CD1c-positive myeloid dendritic cell (primary cell): Measurements from ENCODE around the gene RAI1.

Experiments used
- DNase-seq: peaks from one replicate; pipeline ENCODE4 v3.0.0-alpha.2; 2016; ENCODE audit errors: extremely low spot score

The RAI1 gene

GRCh38 chr17:17730250-17730935, 49.1 kb downstream of the RAI1 start:
- DNase-seq: no peak

GRCh38 chr17:17732444-17732843, 51.2 kb downstream of the RAI1 start:
- DNase-seq: no peak

GRCh38 chr17:17732892-17733670, 51.8 kb downstream of the RAI1 start:
- DNase-seq: no peak

- no peak for DNase-seq
Observed at GRCh38 chr17:17736205-17737183, 55.2 kb downstream of the RAI1 start.

GRCh38 chr17:17737961-17738894, 57.0 kb downstream of the RAI1 start:
- DNase-seq: no peak

- no peak for DNase-seq
Observed at GRCh38 chr17:17738901-17739300, 57.6 kb downstream of the RAI1 start.

GRCh38 chr17:17739388-17740066, 58.3 kb downstream of the RAI1 start:
- no peak for DNase-seq

- no peak for DNase-seq
Observed at GRCh38 chr17:17740615-17741348, 59.5 kb downstream of the RAI1 start.

GRCh38 chr17:17741349-17742023, 60.2 kb downstream of the RAI1 start:
- no peak for DNase-seq

GRCh38 chr17:17742133-17742621, 60.9 kb downstream of the RAI1 start:
- no peak for DNase-seq

- DNase-seq: no peak
Observed at GRCh38 chr17:17742688-17743390, 61.6 kb downstream of the RAI1 start.

- DNase-seq: no peak
Observed at GRCh38 chr17:17743391-17744112, 62.3 kb downstream of the RAI1 start.

GRCh38 chr17:17744116-17744515, 62.9 kb downstream of the RAI1 start:
- DNase-seq: no peak

GRCh38 chr17:17745476-17746455, 64.5 kb downstream of the RAI1 start:
- DNase-seq: no peak

- no peak for DNase-seq
Observed at GRCh38 chr17:17748179-17748578, 66.9 kb downstream of the RAI1 start.

- DNase-seq: no peak
Observed at GRCh38 chr17:17748604-17749003, 67.3 kb downstream of the RAI1 start.
